ENCODE results near the gene CUTA.

Gene CUTA

DNA sequence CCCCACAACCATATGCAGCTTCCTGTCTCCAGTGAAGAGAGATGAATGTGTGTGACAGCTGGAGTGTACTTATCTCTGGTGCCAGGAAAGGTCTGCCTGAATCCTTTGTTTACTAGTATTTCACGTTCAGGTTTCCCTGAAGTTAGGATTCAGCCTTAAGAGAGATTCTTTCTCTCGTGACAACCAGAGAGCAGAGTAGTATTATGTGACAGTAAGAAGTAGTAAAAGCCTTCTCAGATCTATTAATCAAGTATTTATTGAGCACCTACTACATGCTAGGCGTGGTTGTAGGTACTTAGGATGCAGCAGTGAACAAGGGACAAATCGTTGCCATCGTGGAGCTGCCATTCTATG, 25.3 kb downstream of the CUTA start:
- no peak for DNase-seq (ENCODE audit: low read depth)
- in situ Hi-C loops (cut with HindIII; ENCODE audit: low sequenced_read_pairs), result no loop called here
- no peak for TF ChIP-seq CTCF (IDR thresholded peaks at IDR 0.05; ENCODE audit: low read depth, low read length, missing control alignments)
- H3K4me3 ChIP-seq (ENCODE audit: low read depth, low read length), result peak overlapping the region; percentile 93

GRCh38 chr6:33391922-33392594, 25.8 kb downstream of the CUTA start:
- no peak for DNase-seq (ENCODE audit: low read depth)
- H3K4me3 ChIP-seq (ENCODE audit: low read depth, low read length), result peak overlapping the region; percentile 93
- no peak for TF ChIP-seq CTCF (IDR thresholded peaks at IDR 0.05; ENCODE audit: low read depth, low read length, missing control alignments)
- in situ Hi-C loops (cut with HindIII; ENCODE audit: low sequenced_read_pairs), result no loop called here

DNA sequence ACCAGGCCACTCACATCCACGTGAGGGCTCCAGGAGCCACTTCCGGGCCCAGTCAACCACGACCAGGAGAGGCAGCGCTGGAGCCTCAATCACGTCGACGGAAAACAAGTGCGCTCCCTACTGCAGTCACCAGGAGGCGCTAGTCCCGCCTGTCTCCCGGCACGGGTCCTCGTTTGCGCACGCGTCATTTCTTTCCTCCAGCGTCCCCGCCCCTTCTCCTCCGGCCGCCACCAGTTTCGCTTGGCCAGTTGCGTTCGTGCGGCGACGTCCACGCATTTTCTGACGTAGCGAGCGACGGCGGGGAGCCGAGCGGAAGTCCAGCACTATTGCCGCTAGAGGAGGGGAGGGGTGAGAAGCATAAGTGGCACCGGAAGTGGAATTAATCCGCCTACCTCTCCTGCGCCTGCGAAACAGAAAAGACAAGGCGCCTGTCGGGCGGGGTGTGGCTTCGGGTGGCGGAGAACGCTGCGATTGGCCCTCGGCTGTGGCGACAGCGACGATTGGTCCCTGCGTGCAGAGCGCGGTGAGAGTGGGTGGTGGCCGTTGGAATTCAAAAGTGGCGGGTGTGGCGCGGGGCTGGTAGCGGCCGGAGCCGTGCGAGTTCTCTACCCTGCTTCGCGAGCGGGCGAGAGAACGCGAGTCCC, 26.5 kb downstream of the CUTA start, which contains the start of gene KIFC1:
KIFC1 (plus strand) TSS at position 546 of the 644 bp plus-strand sequence. CDS start 163 bp downstream, outside the sequence.
- TF ChIP-seq CTCF (IDR thresholded peaks at IDR 0.05; ENCODE audit: low read depth, low read length, missing control alignments), result peak; percentile 96
- in situ Hi-C loops (cut with HindIII; ENCODE audit: low sequenced_read_pairs), result no loop called here

GRCh38 chr6:33390767-33391277, 27.1 kb downstream of the CUTA start:
- no peak for TF ChIP-seq CTCF (IDR thresholded peaks at IDR 0.05; ENCODE audit: low read depth, low read length, missing control alignments)
- in situ Hi-C loops (cut with HindIII; ENCODE audit: low sequenced_read_pairs), result no loop called here
- H3K4me3 ChIP-seq (ENCODE audit: low read depth, low read length), result peak overlapping the region; percentile 17

More for the DNA sequence above, 26.5 kb downstream of the CUTA start, which contains the start of gene KIFC1:
- DNase-seq (ENCODE audit: low read depth), result peak; percentile 99
- H3K4me3 ChIP-seq (ENCODE audit: low read depth, low read length), result peak within 1 kb of the TSS; percentile 93

GRCh38 chr6:33390173-33390572, 27.7 kb downstream of the CUTA start:
- no peak overlapping the region for H3K4me3 ChIP-seq (ENCODE audit: low read depth, low read length)
- TF ChIP-seq CTCF (IDR thresholded peaks at IDR 0.05; ENCODE audit: low read depth, low read length, missing control alignments), result no peak
- no peak for DNase-seq (ENCODE audit: low read depth)
- in situ Hi-C loops (cut with HindIII; ENCODE audit: low sequenced_read_pairs), result no loop called here

More at GRCh38 chr6:33390767-33391277, 27.1 kb downstream of the CUTA start:
- no peak for DNase-seq (ENCODE audit: low read depth)

- in situ Hi-C loops (cut with HindIII; ENCODE audit: low sequenced_read_pairs), result no loop called here
- no peak overlapping the region for H3K4me3 ChIP-seq (ENCODE audit: low read depth, low read length)
- DNase-seq (ENCODE audit: low read depth), result peak; percentile 32
- TF ChIP-seq CTCF (IDR thresholded peaks at IDR 0.05; ENCODE audit: low read depth, low read length, missing control alignments), result peak; percentile 57
These were observed 33.3 kb downstream of the CUTA start for GRCh38 chr6:33384581-33385020.

Measured in astrocyte of the cerebellum (primary cell).